Activated naive CD8-positive, alpha-beta T cell treated with anti-CD3 and anti-CD28 coated beads, Interleukin-2, amount 50 U/mL, for 24 hours (primary cell): ENCODE results near the gene UNC93A.
"Not testable (repeated sequence)": the region's sequence is repeated elsewhere in the genome, so short reads cannot be mapped to it uniquely, and the experiment has no call there.

Source experiments
- ATAC-seq: fragments of 150-1000 bp; cut with Tn5 transposase; one replicate; pipeline ENCODE4 v1.10.0; 2021
- DNase-seq: peaks from one replicate; pipeline ENCODE4 v3.0.0; 2021
- H3K27ac Mint-ChIP-seq: one replicate; pipeline ENCODE4 v1.8.0; 2021; ENCODE audit warnings: mild to moderate bottlenecking, mixed read lengths
- H3K27me3 Mint-ChIP-seq: one replicate; pipeline ENCODE4 v1.8.0; 2021; ENCODE audit warnings: mixed read lengths
- H3K36me3 Mint-ChIP-seq: one replicate; pipeline ENCODE4 v1.8.0; 2021; ENCODE audit warnings: low read depth, mixed read lengths
- H3K4me1 Mint-ChIP-seq: one replicate; pipeline ENCODE4 v1.8.0; 2021; ENCODE audit warnings: mixed read lengths
- H3K4me3 Mint-ChIP-seq: one replicate; pipeline ENCODE4 v1.8.0; 2021; ENCODE audit warnings: mild to moderate bottlenecking, moderate library complexity, mixed read lengths
- H3K9me3 Mint-ChIP-seq: one replicate; pipeline ENCODE4 v1.8.0; 2021; ENCODE audit warnings: mixed read lengths

Gene UNC93A

DNA sequence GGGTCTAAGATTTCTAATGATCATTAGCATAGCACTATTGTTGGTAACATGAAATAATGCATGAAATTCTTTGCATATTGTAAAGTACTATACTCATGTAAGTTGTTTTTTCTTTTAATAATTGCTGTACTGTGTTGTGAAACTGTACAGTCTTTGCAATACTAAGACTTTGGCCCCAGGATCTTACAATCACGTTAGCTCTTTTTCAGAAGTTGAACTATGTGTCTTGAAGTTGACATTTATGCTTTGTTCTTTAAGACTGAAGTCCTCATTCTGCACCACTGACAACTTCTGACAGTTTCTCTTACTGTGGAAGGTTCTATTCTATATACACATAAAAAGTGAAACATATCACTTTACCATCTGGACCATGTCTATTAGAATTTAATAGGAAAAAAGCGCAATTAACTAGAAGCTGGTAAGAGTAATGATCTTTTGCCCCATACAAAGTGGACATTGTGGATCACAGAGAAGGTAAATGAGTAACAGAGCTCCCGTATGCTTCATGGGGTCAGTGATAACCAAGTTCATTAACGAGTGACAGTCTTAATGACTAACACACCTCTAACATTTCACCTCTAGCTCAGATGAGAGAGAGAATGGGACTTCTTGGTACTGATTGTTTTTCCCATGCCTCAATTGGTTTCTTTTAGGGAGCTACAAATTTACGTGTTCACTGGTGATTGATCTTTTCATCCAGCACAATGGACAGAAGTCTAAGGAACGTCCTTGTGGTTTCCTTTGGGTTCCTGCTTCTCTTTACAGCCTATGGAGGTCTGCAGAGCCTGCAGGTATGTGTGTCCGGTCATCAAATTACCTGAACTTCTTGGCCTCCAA lies at the start of gene UNC93A:
TSS of gene UNC93A (plus strand) at position 530 of the 837 bp plus-strand sequence. CDS start at position 705, 175 bp downstream.
- no peak for DNase-seq
- Mint-ChIP-seq H3K36me3 (no peaks in the 10 kb centered on the region), H3K4me3 (no peak within 1 kb of the TSS), H3K9me3 (no peaks in the 10 kb centered on the region), H3K27me3 (peaks cover 4% of the 10 kb centered on the region), H3K4me1 (no peaks in the 10 kb centered on the region), H3K27ac (no peak within 1 kb of the TSS)
- ATAC-seq = no peak

GRCh38 chr6:167241321-167242134 lies 49.6 kb upstream of the UNC93A start:
- H3K4me1 Mint-ChIP-seq, H3K27me3 Mint-ChIP-seq, H3K27ac Mint-ChIP-seq, DNase-seq, H3K4me3 Mint-ChIP-seq, ATAC-seq, H3K36me3 Mint-ChIP-seq, H3K9me3 Mint-ChIP-seq: not testable (repeated sequence)

GRCh38 chr6:167242135-167242506 lies 49.0 kb upstream of the UNC93A start:
- not testable (repeated sequence) for H3K4me1 Mint-ChIP-seq, ATAC-seq, DNase-seq, H3K4me3 Mint-ChIP-seq, H3K27me3 Mint-ChIP-seq, H3K9me3 Mint-ChIP-seq, H3K36me3 Mint-ChIP-seq, H3K27ac Mint-ChIP-seq

DNA sequence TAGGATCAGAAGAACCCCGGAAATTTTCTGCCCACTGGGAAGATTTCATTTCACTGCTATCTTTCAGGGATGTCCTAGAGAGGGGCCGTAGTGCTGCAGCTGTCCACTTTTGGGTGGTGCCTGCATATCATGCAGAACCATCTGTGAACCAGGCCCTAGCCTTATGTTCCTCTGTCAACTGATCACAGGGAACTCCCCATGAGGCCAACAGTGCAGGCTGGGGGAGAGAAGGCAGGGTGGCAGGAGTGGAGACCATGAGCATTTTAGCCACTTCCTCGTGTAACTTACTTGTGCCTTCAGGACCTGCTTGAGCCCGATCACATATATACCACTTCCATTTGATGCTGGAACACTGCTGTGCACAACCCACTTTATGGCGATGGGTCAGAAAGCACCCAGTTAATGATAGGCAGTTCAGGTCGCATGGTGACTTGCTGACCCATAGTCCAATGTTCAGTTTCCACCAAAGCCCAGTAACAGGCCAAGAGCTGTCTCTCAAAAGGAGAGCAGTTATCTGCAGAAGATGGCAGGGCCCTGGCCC lies 48.5 kb upstream of the UNC93A start:
- not testable (repeated sequence) for H3K4me3 Mint-ChIP-seq, H3K9me3 Mint-ChIP-seq, DNase-seq, ATAC-seq, H3K27ac Mint-ChIP-seq, H3K27me3 Mint-ChIP-seq, H3K36me3 Mint-ChIP-seq, H3K4me1 Mint-ChIP-seq

DNA sequence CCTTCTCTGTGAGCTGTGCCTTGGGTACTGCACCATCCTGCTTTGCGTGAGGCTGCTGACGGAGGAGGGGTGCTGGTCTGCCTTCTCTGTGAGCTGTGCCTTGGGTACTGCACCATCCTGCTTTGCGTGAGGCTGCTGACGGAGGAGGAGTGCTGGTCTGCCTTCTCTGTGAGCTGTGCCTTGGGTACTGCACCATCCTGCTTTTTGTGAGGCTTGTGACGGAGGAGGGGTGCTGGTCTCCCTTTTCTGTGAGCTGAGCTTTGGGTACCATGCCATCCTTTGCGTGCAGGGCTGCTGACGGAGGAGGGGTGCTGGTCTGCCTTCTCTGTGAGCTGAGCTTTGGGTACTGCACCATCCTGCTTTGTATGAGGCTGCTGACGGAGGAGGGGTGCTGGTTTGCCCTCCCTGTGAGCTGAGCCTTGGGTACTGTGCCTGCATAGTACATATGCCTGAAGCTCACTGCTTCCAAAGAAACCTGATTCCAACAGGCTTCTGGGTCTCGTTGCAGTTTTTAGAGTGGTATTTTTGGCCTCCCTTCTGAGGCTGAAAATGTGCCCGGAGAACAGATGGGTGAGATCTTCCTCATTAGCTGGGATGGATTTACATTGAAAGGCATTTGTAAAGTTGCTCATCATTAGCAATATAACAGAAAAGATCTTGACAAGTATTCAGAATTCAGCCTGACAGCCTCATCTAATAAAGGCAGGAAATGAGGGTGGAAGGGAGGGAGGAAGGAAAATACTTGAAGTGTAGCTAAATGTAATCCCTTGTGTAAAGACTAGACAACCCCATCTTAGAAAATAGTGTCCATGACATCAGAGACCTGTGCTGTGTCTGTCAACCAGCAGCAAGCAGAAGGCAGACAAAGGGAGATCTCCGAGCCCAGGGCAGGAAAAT lies 46.8 kb upstream of the UNC93A start:
- peaks cover 2% of the 10 kb centered on the region for H3K27me3 Mint-ChIP-seq
- no peak for ATAC-seq
- no peak overlapping the region for H3K4me3 Mint-ChIP-seq
- no peak overlapping the region for H3K27ac Mint-ChIP-seq
- H3K4me1 Mint-ChIP-seq = no peaks in the 10 kb centered on the region
- DNase-seq = no peak
- H3K36me3 Mint-ChIP-seq = no peaks in the 10 kb centered on the region
- no peaks in the 10 kb centered on the region for H3K9me3 Mint-ChIP-seq

- Mint-ChIP-seq H3K36me3 (no peaks in the 10 kb centered on the region), H3K4me1 (no peaks in the 10 kb centered on the region), H3K9me3 (no peaks in the 10 kb centered on the region), H3K27me3 (peaks cover 2% of the 10 kb centered on the region), H3K27ac (no peak overlapping the region), H3K4me3 (no peak overlapping the region)
- no peak for ATAC-seq
- no peak for DNase-seq
Observed at GRCh38 chr6:167244991-167245390, 46.1 kb upstream of the UNC93A start.

- Mint-ChIP-seq H3K36me3 (no peaks in the 10 kb centered on the region), H3K4me3 (no peak overlapping the region), H3K27ac (no peak overlapping the region), H3K9me3 (no peaks in the 10 kb centered on the region), H3K4me1 (no peaks in the 10 kb centered on the region), H3K27me3 (peaks cover 2% of the 10 kb centered on the region)
- ATAC-seq (no peak), DNase-seq (no peak)
Observed at GRCh38 chr6:167245591-167245990, 45.5 kb upstream of the UNC93A start.

DNA sequence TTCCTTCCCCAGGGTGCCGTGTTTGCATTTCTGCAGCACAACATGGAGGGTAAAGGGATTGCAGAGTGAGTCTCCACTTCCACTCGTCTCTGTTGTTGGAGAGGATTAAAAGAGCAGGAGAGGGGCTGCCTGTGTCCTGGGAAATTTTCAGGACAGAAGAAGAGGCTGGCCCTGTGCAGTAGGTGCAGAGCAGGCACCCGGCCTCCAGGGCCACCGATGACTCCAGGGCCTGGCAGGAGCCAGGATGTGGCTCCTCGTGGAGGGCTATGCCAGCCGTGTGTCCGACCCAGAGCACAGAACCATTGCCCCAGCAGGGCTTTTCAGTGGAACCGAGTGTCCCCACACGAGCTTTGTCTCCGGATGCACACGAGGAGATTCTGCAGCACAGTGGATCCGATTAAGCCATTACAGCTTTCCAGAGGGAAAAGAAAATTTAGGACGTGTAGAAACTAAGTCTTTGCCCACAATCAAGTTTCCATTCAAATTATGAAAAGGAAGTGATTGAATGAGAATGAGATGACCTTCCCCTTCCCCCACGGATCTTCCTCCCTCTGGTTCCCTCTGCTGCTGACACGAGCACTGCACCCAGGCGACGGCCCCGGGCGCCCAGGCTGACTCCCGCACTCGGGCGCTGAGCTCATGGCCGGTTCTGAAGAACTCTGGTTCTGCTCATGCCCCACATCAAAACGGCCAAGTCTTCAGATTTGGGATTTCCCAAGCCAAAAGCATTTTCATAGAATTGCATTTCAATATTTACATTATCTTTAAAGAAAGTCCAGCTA lies 43.1 kb upstream of the UNC93A start:
- Mint-ChIP-seq H3K4me1 (no peaks in the 10 kb centered on the region), H3K4me3 (no peak overlapping the region), H3K9me3 (no peaks in the 10 kb centered on the region), H3K36me3 (no peaks in the 10 kb centered on the region), H3K27me3 (peaks cover 3% of the 10 kb centered on the region), H3K27ac (no peak overlapping the region)
- no peak for DNase-seq
- ATAC-seq = no peak

DNA sequence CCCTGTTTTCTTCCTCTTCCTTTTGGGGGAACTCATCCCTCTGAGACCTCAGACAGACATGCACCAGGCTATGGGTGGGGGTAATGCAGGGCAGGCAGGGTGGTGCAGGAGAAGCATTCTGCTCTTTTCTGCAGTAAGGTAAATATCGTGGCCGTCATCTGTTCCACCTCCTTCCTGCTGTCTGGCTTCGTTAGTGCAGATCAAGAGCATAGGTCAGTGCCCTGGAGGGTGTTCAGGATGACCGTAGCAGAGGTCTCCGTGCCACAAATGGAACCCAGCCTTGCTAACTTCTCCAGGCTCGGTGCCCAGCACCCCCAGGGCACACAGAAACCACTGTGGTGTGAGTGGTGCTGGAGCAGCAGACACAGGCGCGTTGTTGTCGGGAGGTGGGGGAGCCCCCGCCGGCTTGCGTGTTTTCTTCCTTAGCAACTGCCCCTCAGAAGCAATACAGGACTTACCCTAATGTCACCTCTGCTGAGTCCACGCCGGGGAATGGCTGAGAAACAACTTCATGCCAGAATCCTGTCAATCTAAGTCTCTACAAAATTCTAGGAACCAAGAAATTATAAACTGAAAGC lies 42.1 kb upstream of the UNC93A start:
- not testable (repeated sequence) for H3K9me3 Mint-ChIP-seq, H3K27ac Mint-ChIP-seq, H3K36me3 Mint-ChIP-seq, H3K27me3 Mint-ChIP-seq, H3K4me1 Mint-ChIP-seq, H3K4me3 Mint-ChIP-seq, DNase-seq, ATAC-seq

- peaks cover 12% of the 10 kb centered on the region for H3K27me3 Mint-ChIP-seq
- H3K27ac Mint-ChIP-seq = no peak overlapping the region
- ATAC-seq = no peak
- DNase-seq = no peak
- H3K36me3 Mint-ChIP-seq = no peaks in the 10 kb centered on the region
- H3K4me3 Mint-ChIP-seq = no peak overlapping the region
- H3K9me3 Mint-ChIP-seq = peaks cover 10% of the 10 kb centered on the region
- no peaks in the 10 kb centered on the region for H3K4me1 Mint-ChIP-seq
Observed at GRCh38 chr6:167252271-167252670, 38.8 kb upstream of the UNC93A start.

DNA sequence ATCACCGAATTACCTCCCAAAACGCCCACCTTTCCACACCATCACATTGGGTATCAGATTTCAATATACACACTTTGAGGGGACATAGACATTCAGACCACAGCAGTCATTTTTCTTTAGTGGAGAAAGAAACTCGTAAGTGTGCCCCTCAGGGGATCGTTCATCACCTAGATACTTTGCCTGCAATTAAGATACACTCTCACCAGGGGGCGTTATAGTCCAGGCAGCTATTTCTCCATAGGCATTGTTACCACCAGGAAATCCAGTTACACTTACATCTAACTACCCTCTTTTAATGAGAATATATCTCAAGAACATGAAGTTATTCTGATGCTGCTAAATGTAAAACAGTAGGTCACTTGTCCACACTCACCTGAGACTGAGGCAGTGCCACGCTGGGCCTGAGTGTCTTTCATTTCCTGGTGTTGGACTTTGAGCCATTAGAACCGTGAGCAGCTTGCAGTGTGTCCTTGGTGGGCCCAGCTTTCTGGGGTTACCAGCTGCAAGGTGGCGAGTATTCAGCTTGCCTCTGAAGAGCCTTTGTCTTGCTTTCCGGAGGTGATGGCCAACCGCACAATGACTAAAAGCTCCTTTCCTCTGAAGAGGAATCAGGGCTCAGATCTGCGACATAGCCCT lies 35.1 kb upstream of the UNC93A start:
- ATAC-seq (no peak), DNase-seq (no peak)
- no peak overlapping the region for H3K27ac Mint-ChIP-seq
- peaks cover 22% of the 10 kb centered on the region for H3K27me3 Mint-ChIP-seq
- H3K9me3 Mint-ChIP-seq = peaks cover 10% of the 10 kb centered on the region
- no peaks in the 10 kb centered on the region for H3K36me3 Mint-ChIP-seq
- no peaks in the 10 kb centered on the region for H3K4me1 Mint-ChIP-seq
- no peak overlapping the region for H3K4me3 Mint-ChIP-seq

GRCh38 chr6:167258646-167259045 lies 32.5 kb upstream of the UNC93A start:
- no peak for ATAC-seq

More at GRCh38 chr6:167258646-167259045, 32.5 kb upstream of the UNC93A start:
- no peak for DNase-seq
- peaks cover 10% of the 10 kb centered on the region for H3K9me3 Mint-ChIP-seq
- no peaks in the 10 kb centered on the region for H3K36me3 Mint-ChIP-seq
- H3K4me3 Mint-ChIP-seq = no peak overlapping the region
- no peaks in the 10 kb centered on the region for H3K4me1 Mint-ChIP-seq
- peaks cover 27% of the 10 kb centered on the region for H3K27me3 Mint-ChIP-seq
- H3K27ac Mint-ChIP-seq = no peak overlapping the region
